Posterior vena cava (tissue), 2 donors: ENCODE data around the gene ZMYND8. TPM values are rescaled to one million over a fixed set of nuclear protein-coding genes. Genes with fewer than 3 reads are reported as not detected.
"Not testable (repeated sequence)": the region's sequence is repeated elsewhere in the genome, so short reads cannot be mapped to it uniquely, and the experiment has no call there.

Source experiments
- DNase-seq: peaks from one replicate; pipeline ENCODE4 v3.0.0-alpha.2; 2020; ENCODE audit warnings: low spot score
- intact Hi-C, 2 donors: fragments of 100-400 bp; cut with DNase I; formaldehyde crosslinking; loops; one replicate each; pipeline versions ENCODE4 v1.14.1 to v1.14.2; 2022 to 2023
- total RNA-seq, 2 donors: library from RNA; stranded (reverse); fragmentation: NEBNext Ultra II Directional; extraction: Animal tissue kit (Norgen Biotek cat#: 25700); gene quantifications; one replicate each; pipeline ENCODE4 v1.2.1, GENCODE V29; 2021
- donor health status: DM: yes; HTN: yes; CAD: no.
- donor health status: DM: yes; HTN: yes; CAD: no.

ZMYND8 gene
- total RNA-seq, 2 donors from 2014 or later: 28.0 to 29.3 TPM

GRCh38 chr20:47318586-47319516, 37.6 kb downstream of the ZMYND8 start:
- intact Hi-C loops: loop anchor here in 1 of 2 donors (5.0 kb wide), 2 partner anchors 38 to 63 kb away; partner anchors contain the start of gene ZMYND8
- peak; percentile 94 for DNase-seq

GRCh38 chr20:47318027-47318585, 38.4 kb downstream of the ZMYND8 start:
- no peak for DNase-seq
- intact Hi-C loops: loop anchor here in 1 of 2 donors (5.0 kb wide), 2 partner anchors 39 to 64 kb away; partner anchors contain the start of gene ZMYND8

GRCh38 chr20:47317127-47317895, 39.2 kb downstream of the ZMYND8 start:
- intact Hi-C loops: loop anchor here in 1 of 2 donors (5.0 kb wide), 2 partner anchors 40 to 65 kb away; partner anchors contain the start of gene ZMYND8

GRCh38 chr20:47316776-47317126, 39.7 kb downstream of the ZMYND8 start:
- intact Hi-C loops: loop anchor here in 1 of 2 donors (5.0 kb wide), 2 partner anchors 41 to 66 kb away; partner anchors contain the start of gene ZMYND8
- peak; percentile 74 for DNase-seq

More at GRCh38 chr20:47317127-47317895, 39.2 kb downstream of the ZMYND8 start:
- peak; percentile 95 for DNase-seq

GRCh38 chr20:47315339-47316056, 41.0 kb downstream of the ZMYND8 start:
- intact Hi-C loops: loop anchor here in 1 of 2 donors (5.0 kb wide), 2 partner anchors 42 to 67 kb away; partner anchors contain the start of gene ZMYND8
- peak; percentile 80 for DNase-seq

- intact Hi-C loops: loop anchor here in 1 of 2 donors (5.0 kb wide), 3 partner anchors 37 to 68 kb away; partner anchors contain the start of gene ZMYND8
- peak; percentile 12 for DNase-seq
Measured at GRCh38 chr20:47314647-47315338, 41.7 kb downstream of the ZMYND8 start.

GRCh38 chr20:47311967-47312681, 44.4 kb downstream of the ZMYND8 start:
- DNase-seq: peak; percentile 18
- intact Hi-C loops: loop anchor here in 1 of 2 donors (5.0 kb wide), 1 partner anchor 35 kb away; no protein-coding TSS in a partner anchor

- DNase-seq: peak; percentile 26
- intact Hi-C loops: loop anchor here in 1 of 2 donors (5.0 kb wide), 1 partner anchor 34 kb away; no protein-coding TSS in a partner anchor
Measured at GRCh38 chr20:47311211-47311610, 45.3 kb downstream of the ZMYND8 start.

- intact Hi-C loops: loop anchor here in 1 of 2 donors (5.0 kb wide), 1 partner anchor 33 kb away; no protein-coding TSS in a partner anchor
- DNase-seq: no peak
Measured at GRCh38 chr20:47310729-47311128, 45.8 kb downstream of the ZMYND8 start.

GRCh38 chr20:47309806-47310426, 46.6 kb downstream of the ZMYND8 start:
- intact Hi-C loops: loop anchor here in 1 of 2 donors (5.0 kb wide), 1 partner anchor 33 kb away; no protein-coding TSS in a partner anchor
- DNase-seq: peak; percentile 38

- peak; percentile 64 for DNase-seq
- intact Hi-C loops: no loop called here
Measured at GRCh38 chr20:47309394-47309793, 47.1 kb downstream of the ZMYND8 start.

GRCh38 chr20:47307569-47307968, 48.9 kb downstream of the ZMYND8 start:
- intact Hi-C loops: not testable (repeated sequence)
- peak; percentile 28 for DNase-seq

GRCh38 chr20:47306755-47307370, 49.6 kb downstream of the ZMYND8 start:
- DNase-seq: peak; percentile 31
- intact Hi-C loops: no loop called here

- DNase-seq: no peak
Measured at GRCh38 chr20:47306095-47306494, 50.4 kb downstream of the ZMYND8 start.

GRCh38 chr20:47305667-47306066, 50.8 kb downstream of the ZMYND8 start:
- DNase-seq: peak; percentile 35
- intact Hi-C loops: no loop called here

More at GRCh38 chr20:47306095-47306494, 50.4 kb downstream of the ZMYND8 start:
- intact Hi-C loops: no loop called here

- DNase-seq: no peak
- intact Hi-C loops: loop anchor here in 1 of 2 donors (5.0 kb wide), 1 partner anchor 742 kb away; no protein-coding TSS in a partner anchor
Measured at GRCh38 chr20:47304287-47304686, 52.2 kb downstream of the ZMYND8 start.
